HG03378 (cell line): ENCODE data around the gene TAF4.
"Not testable (repeated sequence)": the region's sequence is repeated elsewhere in the genome, so short reads cannot be mapped to it uniquely, and the experiment has no call there.

Source experiments
- ATAC-seq: cut with Tn5 transposase; IDR thresholded peaks from one replicate; pipeline ENCODE4 v1.9.1; 2021; ENCODE audit warnings: mild to moderate bottlenecking, moderate library complexity; ENCODE audit not compliant: unreplicated experiment

Gene TAF4

DNA sequence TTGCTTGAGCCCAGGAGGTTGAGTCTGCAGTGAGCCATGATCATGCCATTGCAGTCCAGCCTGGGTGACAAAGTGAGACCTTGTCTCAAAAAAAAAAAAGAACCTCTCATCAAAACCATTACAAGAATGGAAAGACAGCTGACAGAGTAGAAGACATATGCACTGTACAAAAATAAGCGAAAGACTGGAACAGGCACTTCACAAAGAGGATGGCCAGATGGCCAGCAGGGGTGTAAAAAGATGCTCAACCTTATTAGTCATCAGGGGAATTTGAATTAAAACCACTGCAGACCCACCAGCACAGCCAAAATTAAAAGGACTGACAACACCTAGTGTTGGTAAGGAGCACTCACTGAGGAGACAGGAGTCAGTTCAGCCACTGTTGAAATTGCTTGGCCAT is 13.5 kb upstream of the TAF4 start:
- ATAC-seq: no peak

DNA sequence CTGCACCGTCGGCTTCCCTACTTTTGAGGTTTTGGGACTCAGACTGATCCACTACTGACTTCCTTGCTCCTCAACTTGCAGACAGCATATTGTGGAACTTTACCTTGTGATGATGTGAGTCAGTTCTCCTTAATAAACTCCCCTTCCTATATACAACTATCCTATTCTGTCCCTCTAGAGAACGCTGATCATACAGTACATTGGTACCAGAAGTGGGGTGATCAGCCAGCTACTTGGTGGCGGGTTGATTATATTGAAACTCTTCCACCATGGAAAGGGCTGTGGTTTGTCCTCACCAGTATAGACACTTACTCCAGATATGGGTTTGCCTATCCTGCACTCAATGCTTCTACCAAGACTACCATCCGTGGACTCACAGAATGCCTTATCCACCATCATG is 7.6 kb upstream of the TAF4 start:
- no peak for ATAC-seq

DNA sequence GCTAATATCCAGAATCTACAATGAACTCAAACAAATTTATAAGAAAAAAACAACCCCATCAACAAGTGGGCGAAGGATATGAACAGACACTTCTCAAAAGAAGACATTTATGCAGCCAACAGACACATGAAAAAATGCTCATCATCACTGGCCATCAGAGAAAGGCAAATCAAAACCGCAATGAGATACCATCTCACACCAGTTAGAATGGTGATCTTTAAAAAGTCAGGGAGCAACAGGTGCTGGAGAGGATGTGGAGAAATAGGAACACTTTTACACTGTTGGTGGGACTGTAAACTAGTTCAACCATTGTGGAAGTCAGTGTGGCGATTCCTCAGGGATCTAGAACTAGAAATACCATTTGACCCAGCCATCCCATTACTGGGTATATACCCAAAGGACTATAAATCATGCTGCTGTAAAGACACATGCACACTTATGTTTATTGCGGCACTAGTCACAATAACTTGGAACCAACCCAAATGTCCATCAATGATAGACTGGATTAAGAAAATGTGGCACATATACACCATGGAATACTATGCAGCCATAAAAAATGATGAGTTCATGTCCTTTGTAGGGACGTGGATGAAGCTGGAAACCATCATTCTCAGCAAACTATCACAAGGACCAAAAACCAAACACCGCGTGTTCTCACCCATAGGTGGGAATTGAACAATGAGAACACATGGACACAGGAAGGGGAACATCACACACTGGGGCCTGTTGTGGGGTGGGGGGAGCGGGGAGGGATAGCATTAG is 6.2 kb upstream of the TAF4 start:
- ATAC-seq: not testable (repeated sequence)

DNA sequence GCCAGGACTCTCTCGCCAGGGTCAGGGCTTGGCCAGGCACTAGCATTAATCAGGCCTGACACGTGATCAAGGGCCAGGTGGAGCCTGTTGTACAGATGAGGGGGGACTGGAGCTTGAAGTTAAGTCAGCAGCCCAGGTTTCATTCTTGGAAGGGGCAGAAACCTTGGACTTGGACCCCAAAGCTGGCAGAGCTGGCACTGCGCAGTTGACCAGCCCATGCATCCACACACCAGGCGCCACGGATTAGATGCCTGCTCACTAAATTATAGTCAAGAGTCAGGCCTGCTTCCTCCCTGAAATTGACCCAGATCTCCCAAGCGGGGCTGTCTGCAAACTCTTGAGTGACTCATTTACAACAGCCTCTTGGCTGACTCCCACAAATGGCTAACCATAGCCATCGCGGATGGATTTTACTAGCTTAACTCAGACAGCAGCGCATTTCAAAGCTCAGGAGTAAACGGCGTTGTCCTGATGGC is 4.1 kb upstream of the TAF4 start:
- ATAC-seq: no peak

DNA sequence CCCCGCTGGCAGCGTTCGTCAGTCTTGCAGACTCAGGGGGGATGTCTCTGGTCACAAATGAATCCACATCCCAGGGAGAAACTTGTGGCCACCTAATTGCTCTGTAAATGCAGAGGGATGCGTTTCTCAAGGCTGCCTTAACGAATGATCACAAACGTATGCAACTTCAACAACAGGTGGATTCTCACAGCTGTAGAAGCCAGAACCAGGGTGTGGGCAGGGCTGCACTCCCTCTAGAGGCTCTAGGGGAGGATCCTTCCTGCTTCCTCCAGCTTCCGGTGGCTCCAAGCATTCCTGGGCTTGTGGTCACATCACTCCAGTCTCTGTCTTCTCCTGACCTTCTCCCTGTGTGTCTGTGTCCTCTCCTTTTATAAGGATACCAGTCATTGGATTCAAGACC is 3.3 kb upstream of the TAF4 start:
- no peak for ATAC-seq

DNA sequence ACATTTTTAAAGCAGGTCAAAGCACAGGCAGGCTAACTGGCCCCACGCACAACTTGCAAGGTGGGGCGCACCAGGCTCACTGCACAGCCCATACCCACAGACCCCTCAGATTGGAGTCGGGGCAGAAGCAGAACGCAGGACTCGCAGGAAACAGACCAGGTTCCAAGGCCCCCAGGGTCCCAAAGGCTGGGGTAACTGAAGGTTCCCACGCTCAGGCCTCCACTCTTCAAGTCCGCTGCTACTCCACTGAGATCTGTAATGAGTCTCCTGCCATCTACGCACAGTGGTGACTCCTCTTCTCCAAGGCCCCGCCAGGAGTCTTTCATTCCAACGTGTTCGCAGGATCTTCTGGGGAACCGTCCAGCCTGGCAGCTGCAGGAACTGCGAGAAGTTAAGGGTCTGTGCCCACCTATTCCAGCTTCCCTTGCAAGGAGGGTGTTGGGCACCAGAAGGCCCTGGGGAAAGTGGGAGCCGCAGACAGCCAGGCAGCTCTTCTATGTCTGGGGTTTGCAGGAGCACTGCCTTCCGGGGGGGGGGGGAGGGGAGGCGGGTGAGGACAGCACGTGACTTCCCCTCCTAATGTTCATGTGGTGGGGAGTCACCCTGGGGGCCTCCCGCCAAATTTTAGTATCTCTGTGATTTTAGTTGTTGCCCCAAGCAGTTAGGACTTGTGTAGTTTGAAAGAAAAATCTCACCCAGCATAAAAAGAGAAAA is 2.0 kb upstream of the TAF4 start:
- no peak for ATAC-seq

DNA sequence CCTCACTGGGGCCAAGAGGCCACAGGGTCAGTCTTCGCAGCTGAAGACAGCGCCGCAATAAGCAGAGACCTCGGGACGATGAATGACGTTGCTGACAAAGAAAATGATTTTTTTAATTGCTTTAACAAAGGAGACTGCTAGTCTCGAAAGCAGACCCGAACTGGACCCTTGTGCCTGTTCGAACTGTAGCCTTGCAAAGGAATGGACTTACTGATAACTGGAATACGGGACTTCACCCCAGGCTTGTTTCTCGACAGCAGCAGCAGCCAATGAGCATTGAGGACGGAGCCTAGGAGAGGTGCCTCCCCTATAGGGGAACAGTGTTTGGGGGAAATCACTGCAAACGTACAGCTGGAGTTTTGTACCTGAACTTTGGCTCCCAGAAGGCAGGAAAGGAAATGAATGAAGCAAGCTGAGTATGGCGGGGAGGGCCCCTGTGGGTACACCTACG is 1.3 kb upstream of the TAF4 start:
- ATAC-seq: no peak

DNA sequence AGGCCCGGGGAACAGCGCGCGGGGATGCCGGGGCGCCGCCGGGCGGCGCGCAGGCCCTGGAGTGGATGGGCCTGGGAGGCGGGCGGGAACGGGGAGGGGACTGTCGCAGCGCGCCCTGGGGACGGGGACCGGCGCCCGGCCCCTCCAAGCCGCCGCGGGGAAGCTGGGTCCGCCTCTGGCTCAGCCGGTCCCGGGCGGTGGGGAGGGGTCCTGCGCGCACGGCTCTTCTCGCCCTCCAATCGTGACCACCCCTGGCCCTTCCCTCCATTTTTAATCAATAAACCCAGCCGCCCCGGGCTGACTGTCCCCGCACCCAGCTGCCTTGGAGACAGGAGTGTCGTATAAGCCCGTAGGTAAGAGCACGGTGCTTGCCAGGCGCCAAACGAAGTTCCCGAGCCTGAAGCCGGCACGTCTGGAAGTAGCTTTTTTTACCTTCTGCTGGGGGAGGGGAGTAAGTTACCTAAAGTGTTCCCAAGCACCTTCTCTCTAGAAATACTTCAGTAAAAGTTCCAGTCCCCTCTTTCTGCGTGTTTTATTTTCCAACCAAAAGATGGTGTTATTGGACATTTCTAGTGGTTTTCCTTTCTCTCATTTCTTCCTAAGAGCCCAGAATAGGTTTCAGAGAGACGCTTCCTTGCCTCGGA is 780 bp upstream of the TAF4 start:
- ATAC-seq: no peak

DNA sequence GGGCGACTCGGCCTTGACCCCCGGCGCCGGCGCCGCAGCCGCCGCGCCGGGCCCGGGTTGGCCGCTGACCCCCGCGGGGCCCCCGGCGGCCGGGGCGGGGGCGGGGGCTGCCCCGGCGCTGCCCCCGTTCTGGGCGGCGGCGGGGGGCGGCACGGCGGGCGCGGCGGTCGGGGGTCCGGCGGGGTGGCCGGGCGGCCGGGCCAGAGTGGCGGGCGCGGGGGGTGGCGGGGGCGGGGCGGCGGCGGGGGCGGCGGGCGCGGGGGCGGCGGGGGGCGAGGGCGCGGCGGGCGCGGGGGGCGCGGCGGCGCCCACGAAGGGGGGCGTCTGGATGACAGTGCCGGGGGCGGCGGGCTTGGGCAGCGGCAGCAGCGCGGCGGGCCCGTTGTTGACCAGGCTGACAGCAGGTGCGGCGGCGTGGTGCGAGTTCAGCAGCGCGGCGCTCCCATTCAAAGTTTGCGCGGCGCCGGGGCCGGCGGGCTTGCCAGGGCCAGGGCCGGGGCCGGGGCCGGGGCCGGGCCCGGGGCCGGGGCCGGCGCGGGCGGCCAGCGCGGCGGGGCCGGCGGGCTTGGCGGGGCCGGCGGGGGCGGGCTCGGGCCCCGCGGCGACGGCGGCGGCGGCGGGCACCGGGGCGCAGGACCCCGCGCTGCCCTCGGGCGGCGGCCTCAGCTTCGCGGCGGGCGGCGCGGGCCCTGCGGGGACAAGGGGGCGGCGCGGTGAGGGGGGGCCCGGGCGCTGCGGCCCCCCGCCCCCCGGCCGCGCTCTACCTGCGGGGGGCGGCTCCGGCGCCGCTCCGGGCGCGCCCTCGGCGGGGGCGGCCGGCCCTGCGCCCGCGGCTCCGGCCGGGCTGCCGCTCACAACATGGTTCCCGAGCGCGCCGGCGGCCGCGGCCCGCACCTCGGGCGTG is 659 bp downstream of the TAF4 start:
- no peak for ATAC-seq

DNA sequence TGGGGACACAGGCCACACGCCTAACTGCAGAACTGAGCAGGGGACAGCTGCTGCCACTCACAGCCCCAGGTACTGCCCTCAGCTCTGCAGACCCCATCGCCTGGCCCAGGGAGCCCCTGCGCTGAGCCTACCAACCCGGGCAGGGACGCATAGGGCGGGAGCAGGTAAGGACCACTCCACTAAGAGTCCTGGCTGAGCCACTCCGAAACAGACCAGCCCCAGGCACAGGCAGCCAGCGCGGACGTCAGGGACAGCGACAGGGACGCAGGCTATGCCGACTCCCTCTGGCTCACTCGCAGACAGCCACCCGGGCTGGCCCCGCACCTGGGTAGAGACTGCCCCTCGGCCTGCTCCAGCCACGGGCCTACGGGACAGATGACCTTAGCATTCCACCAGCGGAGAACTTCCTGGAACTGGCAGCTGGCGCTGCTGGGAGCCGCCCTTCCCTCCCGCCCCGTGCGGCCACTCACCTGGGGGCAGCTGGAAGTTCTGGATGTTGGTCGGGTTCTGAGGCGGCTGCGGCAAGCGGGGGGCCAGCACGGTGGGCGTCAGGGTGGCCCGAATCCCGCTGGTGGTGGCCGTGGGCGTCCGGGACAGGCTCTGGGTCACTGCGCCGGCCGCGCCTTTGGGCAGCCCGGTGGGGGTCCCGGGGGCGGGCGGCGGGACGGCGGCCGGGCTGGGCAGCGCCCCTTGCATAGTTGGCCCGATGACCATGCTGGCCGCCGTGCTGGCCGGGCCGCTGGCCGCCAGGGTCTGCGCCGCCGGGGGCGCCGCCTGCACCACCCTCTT is 1.5 kb downstream of the TAF4 start:
- ATAC-seq: no peak

DNA sequence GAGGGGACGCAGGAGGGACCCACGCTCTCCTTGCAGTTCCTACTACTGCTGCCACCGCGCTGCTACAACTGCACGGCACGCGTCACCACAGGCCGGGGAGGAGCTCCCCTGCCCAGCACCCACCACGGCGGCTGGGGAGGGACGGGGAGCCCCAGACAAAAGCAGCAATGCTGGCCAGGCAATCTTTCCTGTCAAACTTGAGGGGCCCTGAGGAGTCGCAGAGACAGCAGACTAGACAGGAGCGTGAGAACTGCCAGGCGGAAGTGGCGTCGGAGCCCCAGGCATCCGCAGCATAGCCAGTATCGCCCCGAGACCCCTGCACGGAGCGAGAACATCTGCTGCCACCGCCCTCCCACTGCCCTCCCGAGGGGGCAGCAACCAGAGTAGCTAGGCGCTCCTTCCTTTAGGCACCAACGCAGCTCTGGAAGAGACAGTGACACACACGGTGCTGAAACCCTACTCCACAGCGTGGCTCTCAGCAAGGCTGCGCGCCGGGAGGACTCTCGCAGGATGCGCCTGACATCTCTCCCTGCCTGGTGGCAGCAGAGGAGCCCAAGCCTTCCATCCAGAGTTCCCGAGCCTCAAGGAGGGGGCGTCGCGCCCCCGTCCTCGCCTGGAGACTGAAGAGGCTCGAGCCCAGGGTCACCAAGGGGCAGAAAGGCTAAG is 2.2 kb downstream of the TAF4 start:
- ATAC-seq: no peak

DNA sequence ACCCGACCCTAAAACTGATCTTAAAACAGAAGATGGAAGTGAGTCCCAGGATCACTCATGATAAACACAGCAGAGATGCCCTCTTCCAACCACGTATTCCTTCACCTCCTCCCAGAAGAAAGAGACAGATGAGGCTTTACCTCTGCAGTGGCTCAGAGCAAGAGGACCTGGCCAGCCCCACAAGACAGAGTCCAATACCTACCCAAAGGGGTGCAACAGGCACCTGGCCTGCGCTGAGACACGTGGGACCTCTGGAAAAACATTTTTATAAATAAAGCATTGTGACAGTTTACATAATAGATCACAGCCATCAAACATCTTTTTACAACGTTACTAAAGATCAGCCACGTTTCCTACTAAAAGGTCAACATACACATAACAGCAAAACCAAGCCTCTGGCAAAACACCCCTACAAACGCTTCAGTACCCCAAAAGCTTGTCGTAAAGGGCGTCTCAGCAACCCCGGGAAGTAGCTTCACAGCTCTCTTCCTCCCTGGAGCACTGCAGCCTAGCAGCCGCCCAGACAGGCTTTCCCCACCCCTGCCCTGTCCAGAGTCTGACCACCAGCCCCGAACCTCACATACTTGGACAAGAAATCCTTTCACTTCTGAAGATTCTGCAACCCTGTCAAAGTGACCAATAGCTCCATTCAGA is 2.9 kb downstream of the TAF4 start:
- ATAC-seq: no peak

DNA sequence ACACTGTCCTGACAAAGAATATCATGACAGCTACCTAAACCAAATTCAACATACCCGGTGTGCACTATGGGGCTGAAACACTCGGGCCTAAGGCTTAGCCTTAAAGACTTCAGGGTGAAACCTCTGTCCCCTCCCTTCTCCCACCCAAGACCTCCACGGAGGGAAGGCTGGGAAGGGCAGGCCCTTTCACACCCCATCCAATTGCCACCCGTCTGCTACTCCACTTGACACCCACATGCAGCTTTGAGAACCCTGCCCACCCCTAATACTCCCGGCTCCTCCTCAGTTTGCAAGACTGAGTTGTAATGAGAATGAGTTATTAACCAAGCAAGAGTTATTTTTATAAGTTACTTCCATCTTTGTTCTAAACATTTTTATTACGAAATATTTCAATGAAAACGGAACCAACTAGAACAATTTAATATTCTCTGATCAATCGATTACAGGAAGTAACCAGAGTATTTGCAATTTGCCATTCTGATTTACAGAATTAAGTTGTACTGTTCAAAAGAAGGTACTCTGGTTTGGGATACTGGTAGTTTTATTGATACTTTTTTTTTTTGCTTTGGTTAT is 3.7 kb downstream of the TAF4 start:
- no peak for ATAC-seq

DNA sequence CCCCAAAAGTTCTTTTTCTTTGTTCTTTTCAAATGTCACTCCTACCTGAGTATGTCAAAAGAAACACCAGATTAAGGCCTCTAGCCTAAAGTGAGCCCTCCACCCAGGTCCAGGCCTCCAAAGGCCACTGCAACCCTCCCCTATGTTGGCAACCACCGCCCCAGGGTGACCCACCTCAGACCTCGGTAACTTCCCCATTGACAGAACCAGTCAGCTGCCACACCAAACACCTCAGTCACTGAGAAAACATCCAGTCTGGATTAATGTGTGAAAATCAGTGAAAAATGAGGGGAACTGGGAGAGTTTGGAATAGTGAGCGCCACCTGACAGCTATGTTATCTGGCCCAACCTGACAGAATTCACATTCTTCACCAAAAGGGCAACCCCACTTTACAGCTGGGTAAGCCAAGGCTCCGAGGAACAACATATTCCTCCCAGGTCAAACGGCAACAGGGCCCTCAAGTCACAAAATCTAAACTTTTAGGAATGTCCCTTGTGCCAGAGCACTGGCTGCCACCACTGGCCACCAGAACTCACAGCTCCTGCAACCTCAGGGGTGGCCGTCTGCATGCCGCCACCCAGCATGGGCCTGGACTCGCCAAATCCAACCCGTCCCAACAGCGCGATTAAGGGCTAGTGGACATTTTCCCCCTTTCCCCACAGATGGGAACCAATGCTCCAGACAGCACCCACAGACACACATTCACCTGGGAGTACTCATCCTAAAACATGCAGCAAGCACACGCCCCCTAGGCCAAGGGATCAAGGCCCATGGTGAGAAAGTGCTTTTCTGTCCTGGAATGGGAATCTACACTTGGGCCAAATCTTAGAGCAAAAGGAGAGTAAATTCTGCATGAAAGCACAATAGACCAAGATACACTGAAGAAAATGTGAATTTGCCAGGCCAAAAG is 4.8 kb downstream of the TAF4 start:
- no peak for ATAC-seq

DNA sequence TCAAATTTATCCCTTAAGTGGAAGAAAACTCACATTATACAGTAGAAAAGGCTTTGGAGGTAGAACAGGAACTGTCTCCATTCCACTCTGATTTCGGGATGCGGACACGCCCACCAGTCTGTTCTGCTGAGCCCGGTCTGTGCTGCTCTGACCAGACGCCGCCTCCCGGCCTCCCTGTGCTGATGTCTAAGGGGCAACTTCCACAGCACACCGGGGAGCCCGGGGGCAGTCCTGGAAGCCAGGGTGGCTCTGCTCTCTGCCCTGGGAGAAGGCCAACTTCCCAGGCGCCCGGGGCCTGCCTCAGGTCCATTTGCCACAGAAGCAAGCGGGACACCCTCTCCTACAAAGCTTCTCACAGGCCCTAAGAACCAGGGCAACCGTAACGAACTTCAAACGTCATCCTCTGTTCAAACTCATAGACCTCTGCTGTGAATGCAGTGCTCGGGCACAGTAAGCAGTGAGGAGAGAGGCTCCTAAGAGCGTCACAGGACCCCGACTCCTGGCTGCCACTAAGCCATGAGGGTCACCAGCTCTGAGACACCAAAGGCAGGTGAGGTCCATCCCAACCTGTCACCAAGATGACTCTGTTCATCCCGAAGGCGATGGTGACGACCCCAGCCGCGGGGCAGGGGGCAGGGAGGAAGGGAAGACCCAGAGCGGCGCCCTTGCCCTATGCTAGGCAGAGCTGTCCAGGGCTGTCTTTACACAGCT is 5.6 kb downstream of the TAF4 start:
- no peak for ATAC-seq

DNA sequence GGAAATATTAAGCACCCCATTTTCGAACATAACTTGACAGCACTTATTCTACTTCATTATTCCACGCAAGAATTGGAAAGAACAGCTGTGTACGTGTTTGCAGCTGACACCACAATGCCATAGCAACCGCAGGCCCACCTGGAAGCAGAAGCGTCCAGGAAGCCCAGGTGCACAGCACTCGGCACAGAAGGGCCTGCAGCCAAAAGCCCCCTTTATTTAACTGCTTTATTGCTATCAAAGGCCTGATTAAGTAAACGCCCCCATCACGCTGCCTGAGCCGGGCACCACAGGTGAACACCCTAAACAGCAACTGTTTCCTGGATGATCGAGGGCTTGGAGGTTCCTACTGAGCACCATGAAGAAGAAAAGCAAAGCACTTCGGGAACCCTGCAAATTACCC is 6.3 kb downstream of the TAF4 start:
- ATAC-seq: no peak

DNA sequence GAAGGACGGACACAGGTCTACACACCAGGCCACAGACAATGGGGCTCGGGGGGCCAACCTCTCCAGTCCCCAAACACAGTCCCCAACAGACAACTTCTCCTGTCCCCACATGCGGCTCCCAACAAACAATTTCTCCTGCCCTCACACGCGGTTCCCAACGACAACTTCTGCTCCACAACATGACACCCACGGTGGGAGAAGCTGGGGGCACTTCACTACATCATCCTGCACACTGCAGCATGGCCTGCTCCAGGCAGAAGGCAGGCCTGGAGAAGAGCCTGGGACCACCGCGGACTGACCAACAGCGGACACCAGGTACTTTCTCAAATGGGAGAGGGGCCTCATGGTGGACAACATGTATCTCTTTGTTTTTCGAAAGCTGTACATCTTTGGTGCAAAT is 6.7 kb downstream of the TAF4 start:
- no peak for ATAC-seq
